A673 (cell line): ENCODE data around the gene ANLN. TPM values are rescaled to one million over a fixed set of nuclear protein-coding genes. Genes with fewer than 3 reads are reported as not detected.

Experiments
- BruUV-seq: library from RNA; stranded (reverse); fragments of 400-500 nt; replicated peaks from 2 replicates; lab custom pipeline; 2021; lab: Mats Ljungman, UMichigan
- CTCF ChIA-PET: fragments of 300-600 bp; sonication (Branson Sonifier 250); formaldehyde crosslinking; loops from one replicate; lab custom pipeline; 2022; ENCODE audit warnings: antibody characterized with exemption; lab: Charles Lee
- POLR2A ChIA-PET: fragments of 300-600 bp; sonication (Branson Sonifier 250); formaldehyde crosslinking; loops from one replicate; lab custom pipeline; 2022; ENCODE audit warnings: antibody characterized with exemption; ENCODE audit not compliant: low non-redundant PET; lab: Charles Lee
- DNase-seq: peaks from one replicate; pipeline ENCODE4 v3.0.0-alpha.2; 2015; ENCODE audit warnings: low spot score
- H3K27ac ChIP-seq: fragments of 200-600 bp; sonication (generic); 2 replicates; pipeline ENCODE4 v1.5.1; 2016; ENCODE audit warnings: mixed run types, low read depth, mild to moderate bottlenecking, mixed read lengths, antibody characterized with exemption, low read length; ENCODE audit not compliant: poor library complexity, severe bottlenecking
- H3K27me3 ChIP-seq: fragments of 200-600 bp; sonication (generic); replicated peaks from 2 replicates; pipeline ENCODE4 v1.6.1; 2017; ENCODE audit warnings: mixed run types, low read depth, mild to moderate bottlenecking, mixed read lengths, antibody characterized with exemption, low read length; ENCODE audit not compliant: insufficient read depth, poor library complexity
- H3K36me3 ChIP-seq: fragments of 200-600 bp; sonication (generic); 2 replicates; pipeline ENCODE4 v1.6.1; 2016; ENCODE audit warnings: mixed run types, mild to moderate bottlenecking, mixed read lengths, antibody characterized with exemption, low read length; ENCODE audit not compliant: insufficient read depth, poor library complexity, severe bottlenecking
- H3K4me1 ChIP-seq: fragments of 200-600 bp; sonication (generic); 2 replicates; pipeline ENCODE4 v1.6.1; 2017; ENCODE audit warnings: mixed run types, mild to moderate bottlenecking, mixed read lengths, antibody characterized with exemption, low read length; ENCODE audit not compliant: insufficient read depth, poor library complexity, severe bottlenecking
- H3K4me3 ChIP-seq: fragments of 200-600 bp; sonication (generic); 2 replicates; pipeline ENCODE4 v1.5.1; 2016; ENCODE audit warnings: low read depth, mixed run types, mild to moderate bottlenecking, mixed read lengths, low read length; ENCODE audit not compliant: poor library complexity, severe bottlenecking
- H3K9me3 ChIP-seq: fragments of 200-600 bp; sonication (generic); 2 replicates; pipeline ENCODE4 v1.6.1; 2016; ENCODE audit warnings: mixed run types, low read depth, mild to moderate bottlenecking, mixed read lengths, antibody characterized with exemption, low read length; ENCODE audit not compliant: poor library complexity, severe bottlenecking
- CTCF ChIP-seq: fragments of 300-800, 200-600 bp; sonication (generic); conservative IDR thresholded peaks from 2 replicates; pipeline ENCODE4 v1.5.1; 2017; ENCODE audit warnings: low read depth, mild to moderate bottlenecking, antibody characterized with exemption, low read length, moderate library complexity, mixed read lengths
- EZH2 ChIP-seq: fragments of 200-600 bp; sonication (generic); IDR thresholded peaks from 2 replicates; pipeline ENCODE4 v1.6.1; 2017; ENCODE audit warnings: borderline replicate concordance, low read depth, mild to moderate bottlenecking, mixed read lengths, antibody characterized with exemption, low read length; ENCODE audit not compliant: poor library complexity, severe bottlenecking
- intact Hi-C: fragments of 100-400 bp; cut with micrococcal nuclease; formaldehyde crosslinking; loops from one replicate; pipeline ENCODE4 v1.10.0; 2022; ENCODE audit not compliant: unreplicated experiment
- total RNA-seq: library from RNA; stranded (reverse); gene quantifications from 2 replicates; pipeline ENCODE4 v1.2.3, GENCODE V29; 2021

Gene ANLN
- total RNA-seq, 1 experiment from 2014 or later = 164 TPM

GRCh38 chr7:36439624-36440023 is 50.0 kb downstream of the ANLN start:
- CTCF ChIA-PET = no interaction called here
- no peak for TF ChIP-seq EZH2
- TF ChIP-seq CTCF = no peak
- peaks cover 74% of the 10 kb centered on the region for H3K36me3 ChIP-seq
- BruUV-seq = no TSS peak
- POLR2A ChIA-PET = no interaction called here
- no peaks in the 10 kb centered on the region for H3K9me3 ChIP-seq
- H3K27me3 ChIP-seq = no peaks in the 10 kb centered on the region
- H3K4me3 ChIP-seq = no peak overlapping the region
- H3K4me1 ChIP-seq = no peaks in the 10 kb centered on the region
- no peak for DNase-seq
- no peak overlapping the region for H3K27ac ChIP-seq
- intact Hi-C loops = no loop called here

- Histone ChIP-seq H3K27me3 (no peaks in the 10 kb centered on the region), H3K4me1 (no peaks in the 10 kb centered on the region), H3K36me3 (peaks cover 78% of the 10 kb centered on the region), H3K4me3 (no peak overlapping the region), H3K27ac (no peak overlapping the region), H3K9me3 (no peaks in the 10 kb centered on the region)
- no TSS peak for BruUV-seq
- CTCF ChIA-PET = interaction anchor here (1.1 kb wide), 1 partner anchor 35 kb away, joined by 3 read pairs; no protein-coding TSS in a partner anchor
- POLR2A ChIA-PET = interaction anchor here (0.6 kb wide), 1 partner anchor 15 kb away, joined by 8 read pairs; no protein-coding TSS in a partner anchor
- TF ChIP-seq CTCF (peak; percentile 59), EZH2 (no peak)
- DNase-seq = peak; percentile 55
- intact Hi-C loops = no loop called here
Observed at GRCh38 chr7:36440880-36441279, 51.2 kb downstream of the ANLN start.

DNA sequence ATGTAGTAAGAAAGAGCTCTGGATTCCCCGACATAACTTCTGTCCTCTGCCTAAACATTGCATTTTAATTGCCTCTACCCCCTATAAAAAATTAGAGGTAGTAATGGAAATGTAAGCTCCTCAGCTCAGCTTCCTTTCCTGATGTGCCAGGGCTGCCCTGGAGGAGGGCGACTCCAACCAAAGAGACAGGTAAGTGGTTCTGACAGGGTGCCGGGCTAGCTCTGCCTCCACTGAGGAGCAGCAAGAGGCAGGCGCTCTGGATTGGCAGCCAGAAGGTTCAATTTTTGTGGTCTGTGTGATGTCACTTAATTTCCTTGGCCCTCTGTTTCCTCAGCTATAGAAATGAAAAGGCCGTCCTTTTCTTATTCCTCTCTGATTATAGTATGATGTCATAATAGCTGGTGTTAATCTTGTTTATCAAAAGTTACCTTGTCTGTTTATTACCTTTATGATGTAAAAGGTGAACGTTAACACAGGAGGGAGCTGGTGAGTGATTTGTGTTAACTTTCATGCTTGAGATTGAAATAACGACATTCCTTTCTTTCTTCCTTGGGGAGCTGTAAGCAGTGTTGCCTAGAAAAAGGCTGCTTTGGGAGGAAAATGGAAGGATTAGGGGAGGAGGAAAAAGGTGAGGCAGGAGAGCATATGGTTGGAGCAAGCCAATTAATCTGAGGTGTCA is 51.8 kb downstream of the ANLN start:
- no TSS peak for BruUV-seq
- no peak for DNase-seq
- Histone ChIP-seq H3K36me3 (peaks cover 78% of the 10 kb centered on the region), H3K9me3 (no peaks in the 10 kb centered on the region), H3K4me1 (no peaks in the 10 kb centered on the region), H3K4me3 (no peak overlapping the region), H3K27me3 (no peaks in the 10 kb centered on the region), H3K27ac (no peak overlapping the region)
- intact Hi-C loops = no loop called here
- ChIA-PET CTCF (interaction anchor here (1.1 to 1.4 kb wide), 2 partner anchors 35 to 757 kb away, joined by 3 to 4 read pairs; no protein-coding TSS in a partner anchor), POLR2A (interaction anchor here (0.6 kb wide), 1 partner anchor 14 kb away, joined by 8 read pairs; no protein-coding TSS in a partner anchor)
- TF ChIP-seq CTCF (no peak), EZH2 (no peak)
